HG03442 (cell line): Measurements from ENCODE around the gene PTCH2.
"Not testable (repeated sequence)": the region's sequence is repeated elsewhere in the genome, so short reads cannot be mapped to it uniquely, and the experiment has no call there.

Experiments used
- ATAC-seq: cut with Tn5 transposase; IDR thresholded peaks from one replicate; pipeline ENCODE4 v1.9.1; 2021; ENCODE audit warnings: mild to moderate bottlenecking, moderate library complexity; ENCODE audit not compliant: unreplicated experiment

The PTCH2 gene

GRCh38 chr1:44805311-44806024, 37.6 kb downstream of the PTCH2 start:
- no peak for ATAC-seq

- ATAC-seq: no peak
These were observed 39.5 kb downstream of the PTCH2 start for GRCh38 chr1:44803312-44804095.

GRCh38 chr1:44803062-44803311, 40.1 kb downstream of the PTCH2 start:
- no peak for ATAC-seq

DNA sequence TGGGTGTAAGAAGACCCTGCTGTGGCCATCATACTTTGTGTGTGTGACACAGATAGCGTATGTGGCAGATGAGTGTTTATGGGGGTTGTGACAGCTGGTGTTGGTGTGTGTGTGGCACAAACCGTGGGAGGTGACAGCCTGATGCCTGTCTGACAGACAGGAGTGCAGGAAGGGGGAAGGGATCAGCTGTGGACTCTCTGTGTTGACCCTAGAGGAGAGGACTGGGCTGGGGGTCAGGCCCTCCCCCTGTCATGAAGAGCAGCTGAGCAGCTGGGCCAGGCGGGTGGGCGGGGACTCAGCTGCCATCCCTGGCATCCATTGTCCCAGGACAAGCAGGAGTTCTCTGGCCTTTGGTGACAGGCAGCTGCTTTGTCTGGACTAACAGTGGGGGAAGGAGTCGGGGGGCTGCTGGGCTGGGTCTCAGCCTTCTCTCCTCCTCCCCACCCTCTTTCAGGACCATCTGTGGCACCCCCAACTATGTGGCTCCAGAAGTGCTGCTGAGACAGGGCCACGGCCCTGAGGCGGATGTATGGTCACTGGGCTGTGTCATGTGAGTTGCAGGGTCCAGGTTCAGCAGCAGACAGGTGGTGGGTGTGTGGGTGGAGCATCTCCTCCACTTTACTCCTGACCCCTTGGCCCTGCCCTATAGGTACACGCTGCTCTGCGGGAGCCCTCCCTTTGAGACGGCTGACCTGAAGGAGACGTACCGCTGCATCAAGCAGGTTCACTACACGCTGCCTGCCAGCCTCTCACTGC, 40.6 kb downstream of the PTCH2 start:
- no peak for ATAC-seq

DNA sequence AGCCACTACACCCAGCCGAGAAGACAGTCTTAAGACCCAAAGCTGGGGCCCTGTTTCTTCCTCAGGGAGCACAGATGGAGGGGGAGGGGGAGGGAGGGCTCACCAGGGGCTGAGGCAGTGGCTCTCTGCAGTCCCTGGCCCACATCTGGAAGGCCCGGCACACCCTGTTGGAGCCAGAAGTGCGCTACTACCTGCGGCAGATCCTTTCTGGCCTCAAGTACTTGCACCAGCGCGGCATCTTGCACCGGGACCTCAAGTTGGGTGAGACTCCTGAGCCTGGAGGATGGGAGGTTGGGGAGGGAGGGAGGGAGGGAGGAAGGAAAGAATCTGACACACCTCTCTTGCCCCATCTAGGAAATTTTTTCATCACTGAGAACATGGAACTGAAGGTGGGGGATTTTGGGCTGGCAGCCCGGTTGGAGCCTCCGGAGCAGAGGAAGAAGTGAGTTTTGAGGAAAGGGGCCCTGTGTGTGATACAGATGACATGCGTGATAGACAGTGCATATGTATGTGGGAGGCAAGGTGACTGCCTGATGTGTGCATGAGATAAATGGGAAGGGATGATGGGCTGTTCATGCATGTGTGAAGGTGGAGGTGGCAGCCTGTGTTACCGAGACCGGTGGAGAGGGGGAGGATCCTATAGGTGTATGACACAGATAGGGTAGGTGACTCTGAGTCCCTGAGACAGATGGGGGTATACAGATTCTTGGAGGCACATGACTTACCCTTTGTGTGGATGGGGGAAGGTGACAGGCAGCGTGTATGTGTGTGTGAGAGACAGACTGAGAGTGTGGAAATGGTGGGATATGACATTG, 41.4 kb downstream of the PTCH2 start:
- no peak for ATAC-seq

- ATAC-seq: peak; percentile 78
These were observed 43.1 kb downstream of the PTCH2 start, which contains the start of gene PLK3 for GRCh38 chr1:44799770-44800584. Gene PLK3 (plus strand): TSS chr1:44800377. CDS start chr1:44800464, 87 bp downstream.

- no peak for ATAC-seq
These were observed 44.3 kb downstream of the PTCH2 start for GRCh38 chr1:44798481-44799365.

GRCh38 chr1:44797886-44798285, 45.2 kb downstream of the PTCH2 start:
- ATAC-seq: not testable (repeated sequence)

- no peak for ATAC-seq
These were observed 50.1 kb downstream of the PTCH2 start for GRCh38 chr1:44792736-44793502.

- no peak for ATAC-seq
These were observed 51.9 kb downstream of the PTCH2 start for GRCh38 chr1:44790968-44791801.

GRCh38 chr1:44788120-44788860, 54.8 kb downstream of the PTCH2 start, which contains the start of gene BEST4:
Gene BEST4 (minus strand): TSS chr1:44788170. CDS start chr1:44787705, 465 bp downstream.
- ATAC-seq: no peak

- no peak for ATAC-seq
These were observed 55.5 kb downstream of the PTCH2 start for GRCh38 chr1:44787506-44787905.

GRCh38 chr1:44786841-44787426, 56.1 kb downstream of the PTCH2 start:
- ATAC-seq: no peak

- peak; percentile 45 for ATAC-seq
These were observed 56.8 kb downstream of the PTCH2 start for GRCh38 chr1:44786138-44786840.

- ATAC-seq: no peak
These were observed 57.4 kb downstream of the PTCH2 start for GRCh38 chr1:44785501-44786137.
